Neural cell (in vitro differentiated cells): ENCODE measurements around the gene POMT1. TPM values are rescaled to one million over a fixed set of nuclear protein-coding genes. Genes with fewer than 3 reads are reported as not detected.

Source experiments
- H2AFZ ChIP-seq: fragments of 200-600, 300-800 bp; sonication (generic), shearing (Covaris generic); 2 replicates; pipeline ENCODE4 v1.6.0; 2014; ENCODE audit warnings: low read depth, mild to moderate bottlenecking, antibody characterized with exemption, low read length, moderate library complexity
- H3F3A ChIP-seq: fragments of 200-600 bp; shearing (Covaris generic); 2 replicates; pipeline ENCODE4 v1.6.1; 2016; ENCODE audit warnings: mild to moderate bottlenecking, moderate library complexity, mixed read lengths, antibody characterized with exemption, low read length; ENCODE audit not compliant: insufficient read depth, poor library complexity, severe bottlenecking
- H3K27ac ChIP-seq: fragments of 200-600, 300-800 bp; sonication (generic), shearing (Covaris generic); 2 replicates; pipeline ENCODE4 v1.5.1; 2014; ENCODE audit warnings: mild to moderate bottlenecking, low read length, moderate library complexity
- H3K27me3 ChIP-seq: fragments of 300-800, 200-600 bp; sonication (generic), shearing (Covaris generic); 2 replicates; pipeline ENCODE4 v1.6.0; 2014; ENCODE audit warnings: mild to moderate bottlenecking, low read depth, low read length, moderate library complexity; ENCODE audit not compliant: insufficient read depth
- H3K36me3 ChIP-seq: fragments of 300-800, 200-600 bp; sonication (generic), shearing (Covaris generic); 2 replicates; pipeline ENCODE4 v1.5.1; 2014; ENCODE audit warnings: mild to moderate bottlenecking, antibody characterized with exemption, low read length, moderate library complexity; ENCODE audit not compliant: insufficient read depth
- H3K4me2 ChIP-seq: fragments of 300-800, 200-600 bp; sonication (generic), shearing (Covaris generic); 2 replicates; pipeline ENCODE4 v1.6.0; 2014; ENCODE audit warnings: mild to moderate bottlenecking, low read length
- H3K4me3 ChIP-seq: fragments of 300-800, 200-600 bp; sonication (generic), shearing (Covaris generic); 2 replicates; pipeline ENCODE4 v1.5.1; 2014; ENCODE audit warnings: mild to moderate bottlenecking, low read length, moderate library complexity
- H3K79me2 ChIP-seq: fragments of 200-600 bp; shearing (Covaris generic); replicated peaks from 2 replicates; pipeline ENCODE4 v1.6.0; 2014; ENCODE audit warnings: mild to moderate bottlenecking, low read length, moderate library complexity; ENCODE audit not compliant: insufficient read depth
- H3K9ac ChIP-seq: fragments of 300-800, 200-600 bp; sonication (generic), shearing (Covaris generic); 2 replicates; pipeline ENCODE4 v1.6.1; 2016; ENCODE audit warnings: mild to moderate bottlenecking, low read length, mixed read lengths
- H3K9me2 ChIP-seq: fragments of 200-600 bp; shearing (Covaris generic); 2 replicates; pipeline ENCODE4 v1.6.1; 2016; ENCODE audit warnings: mild to moderate bottlenecking, low read length, mixed read lengths; ENCODE audit not compliant: insufficient read depth
- H3K9me3 ChIP-seq: fragments of 200-600, 300-800 bp; sonication (generic), shearing (Covaris generic); 2 replicates; pipeline ENCODE4 v1.6.1; 2016; ENCODE audit warnings: mild to moderate bottlenecking, mixed run types, low read length, moderate library complexity, mixed read lengths
- H4K20me1 ChIP-seq: fragments of 200-600 bp; shearing (Covaris generic); 2 replicates; pipeline ENCODE4 v1.6.1; 2016; ENCODE audit warnings: mild to moderate bottlenecking, mixed run types; ENCODE audit not compliant: insufficient read depth
- EP300 ChIP-seq: fragments of 450-650 bp; conservative IDR thresholded peaks from 2 replicates; pipeline ENCODE4 v1.6.1; 2014; ENCODE audit warnings: antibody characterized with exemption, mild to moderate bottlenecking, moderate library complexity; ENCODE audit not compliant: poor library complexity, severe bottlenecking
- EZH2 ChIP-seq: fragments of 200-600, 300-800 bp; shearing (Covaris generic), sonication (generic); IDR thresholded peaks from 2 replicates; pipeline ENCODE4 v1.6.1; 2014; ENCODE audit warnings: antibody characterized with exemption, low read length, borderline replicate concordance, mild to moderate bottlenecking; ENCODE audit not compliant: insufficient read depth, poor library complexity, severe bottlenecking
- MXI1 ChIP-seq: fragments of 450-650 bp; conservative IDR thresholded peaks from 2 replicates; pipeline ENCODE4 v1.6.1; 2014; ENCODE audit warnings: antibody characterized with exemption, mild to moderate bottlenecking; ENCODE audit not compliant: poor library complexity, severe bottlenecking
- POLR2AphosphoS5 ChIP-seq: IDR thresholded peaks from 2 replicates; pipeline ENCODE4 v1.6.1; 2012
- RAD21 ChIP-seq: fragments of 450-650 bp; conservative IDR thresholded peaks from 2 replicates; pipeline ENCODE4 v1.6.1; 2014; ENCODE audit warnings: antibody characterized with exemption, mild to moderate bottlenecking, moderate library complexity
- SMC3 ChIP-seq: fragments of 450-650 bp; conservative IDR thresholded peaks from 2 replicates; pipeline ENCODE4 v1.6.1; 2014; ENCODE audit warnings: antibody characterized with exemption, mild to moderate bottlenecking, moderate library complexity; ENCODE audit not compliant: poor library complexity
- TAF1 ChIP-seq: IDR thresholded peaks from 2 replicates; pipeline ENCODE4 v1.6.1; 2012; ENCODE audit warnings: low read depth
- polyA plus RNA-seq: library from polyadenylated mRNA; depleted of rRNA; stranded (reverse); fragments of >200 nt; gene quantifications from 2 replicates; pipeline ENCODE4 v1.2.3, GENCODE V29; 2014
- TF ChIP-seq, protein P1 (sequence below): fragments of 450-650 bp; IDR thresholded peaks from 2 replicates; pipeline ENCODE4 v1.5.1; 2014; ENCODE audit warnings: antibody characterized with exemption, mild to moderate bottlenecking, moderate library complexity; ENCODE audit not compliant: poor library complexity, severe bottlenecking
- TF ChIP-seq, protein P2 (sequence below): IDR thresholded peaks from 2 replicates; pipeline ENCODE4 v1.6.1; 2012; ENCODE audit warnings: borderline replicate concordance

The POMT1 gene
- polyA plus RNA-seq, 1 donor from 2014 or later = 131 TPM

DNA sequence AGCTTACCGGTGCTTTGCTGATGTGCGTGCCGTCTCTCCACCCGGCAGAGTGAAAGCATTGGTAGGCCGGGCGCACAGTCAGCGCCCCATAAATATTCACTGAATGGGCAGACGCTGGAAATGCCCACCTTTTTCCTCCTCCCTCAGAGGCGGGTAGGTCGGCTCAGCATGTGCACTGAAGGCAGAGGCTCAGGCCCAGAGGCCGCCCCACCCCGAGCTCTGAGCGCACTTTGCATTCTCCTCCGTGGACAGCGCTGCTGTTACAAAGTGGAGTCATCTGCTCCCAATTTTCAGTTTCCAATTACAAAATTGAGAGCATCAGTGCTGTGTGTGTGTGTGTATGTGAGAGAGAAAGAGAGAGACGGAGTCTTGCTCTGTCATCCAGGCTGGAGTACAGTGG is 17.8 kb downstream of the POMT1 start:
- H3K36me3 ChIP-seq = peaks cover 11% of the 10 kb centered on the region
- no peaks in the 10 kb centered on the region for H4K20me1 ChIP-seq
- no peaks in the 10 kb centered on the region for H3F3A ChIP-seq
- no peaks in the 10 kb centered on the region for H3K79me2 ChIP-seq
- H3K9ac ChIP-seq = no peak overlapping the region
- H2AFZ ChIP-seq = no peak overlapping the region
- no peaks in the 10 kb centered on the region for H3K27me3 ChIP-seq
- no peak overlapping the region for H3K27ac ChIP-seq
- H3K4me3 ChIP-seq = no peak overlapping the region
- H3K9me2 ChIP-seq = no peaks in the 10 kb centered on the region
- TF ChIP-seq EP300 (no peak), RAD21 (no peak), SMC3 (no peak), EZH2 (no peak), TAF1 (no peak)
- no peaks in the 10 kb centered on the region for H3K9me3 ChIP-seq
- H3K4me2 ChIP-seq = no peak overlapping the region

DNA sequence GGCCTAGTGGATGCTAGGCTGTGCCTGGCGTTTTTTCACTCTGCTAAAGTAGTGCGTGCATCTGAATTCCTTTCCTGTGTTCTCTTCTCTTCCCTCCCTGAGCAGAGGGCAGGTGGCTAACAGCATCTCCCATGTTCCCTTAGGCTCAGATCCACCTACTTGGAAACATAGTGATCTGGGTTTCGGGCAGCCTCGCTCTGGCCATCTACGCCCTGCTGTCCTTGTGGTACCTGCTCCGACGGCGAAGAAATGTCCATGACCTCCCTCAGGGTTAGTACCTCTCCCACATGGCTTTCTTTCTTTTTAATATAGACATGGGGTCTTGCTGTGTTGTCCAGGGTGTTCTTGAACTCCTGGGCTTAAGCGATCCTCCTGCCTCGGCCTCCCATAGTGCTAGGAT is 18.5 kb downstream of the POMT1 start:
- Histone ChIP-seq H3K36me3 (peaks cover 9% of the 10 kb centered on the region), H3K27ac (no peak overlapping the region), H2AFZ (no peak overlapping the region), H3K9me2 (no peaks in the 10 kb centered on the region), H3K79me2 (no peaks in the 10 kb centered on the region), H3K9me3 (no peaks in the 10 kb centered on the region), H3K9ac (no peak overlapping the region), H4K20me1 (no peaks in the 10 kb centered on the region), H3K4me3 (no peak overlapping the region), H3F3A (no peaks in the 10 kb centered on the region), H3K4me2 (no peak overlapping the region), H3K27me3 (no peaks in the 10 kb centered on the region)
- no peak for TF ChIP-seq MXI1
- TF ChIP-seq, protein P1, sequence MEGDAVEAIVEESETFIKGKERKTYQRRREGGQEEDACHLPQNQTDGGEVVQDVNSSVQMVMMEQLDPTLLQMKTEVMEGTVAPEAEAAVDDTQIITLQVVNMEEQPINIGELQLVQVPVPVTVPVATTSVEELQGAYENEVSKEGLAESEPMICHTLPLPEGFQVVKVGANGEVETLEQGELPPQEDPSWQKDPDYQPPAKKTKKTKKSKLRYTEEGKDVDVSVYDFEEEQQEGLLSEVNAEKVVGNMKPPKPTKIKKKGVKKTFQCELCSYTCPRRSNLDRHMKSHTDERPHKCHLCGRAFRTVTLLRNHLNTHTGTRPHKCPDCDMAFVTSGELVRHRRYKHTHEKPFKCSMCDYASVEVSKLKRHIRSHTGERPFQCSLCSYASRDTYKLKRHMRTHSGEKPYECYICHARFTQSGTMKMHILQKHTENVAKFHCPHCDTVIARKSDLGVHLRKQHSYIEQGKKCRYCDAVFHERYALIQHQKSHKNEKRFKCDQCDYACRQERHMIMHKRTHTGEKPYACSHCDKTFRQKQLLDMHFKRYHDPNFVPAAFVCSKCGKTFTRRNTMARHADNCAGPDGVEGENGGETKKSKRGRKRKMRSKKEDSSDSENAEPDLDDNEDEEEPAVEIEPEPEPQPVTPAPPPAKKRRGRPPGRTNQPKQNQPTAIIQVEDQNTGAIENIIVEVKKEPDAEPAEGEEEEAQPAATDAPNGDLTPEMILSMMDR = no peak
- no peak for TF ChIP-seq EZH2
- TF ChIP-seq, protein P2, sequence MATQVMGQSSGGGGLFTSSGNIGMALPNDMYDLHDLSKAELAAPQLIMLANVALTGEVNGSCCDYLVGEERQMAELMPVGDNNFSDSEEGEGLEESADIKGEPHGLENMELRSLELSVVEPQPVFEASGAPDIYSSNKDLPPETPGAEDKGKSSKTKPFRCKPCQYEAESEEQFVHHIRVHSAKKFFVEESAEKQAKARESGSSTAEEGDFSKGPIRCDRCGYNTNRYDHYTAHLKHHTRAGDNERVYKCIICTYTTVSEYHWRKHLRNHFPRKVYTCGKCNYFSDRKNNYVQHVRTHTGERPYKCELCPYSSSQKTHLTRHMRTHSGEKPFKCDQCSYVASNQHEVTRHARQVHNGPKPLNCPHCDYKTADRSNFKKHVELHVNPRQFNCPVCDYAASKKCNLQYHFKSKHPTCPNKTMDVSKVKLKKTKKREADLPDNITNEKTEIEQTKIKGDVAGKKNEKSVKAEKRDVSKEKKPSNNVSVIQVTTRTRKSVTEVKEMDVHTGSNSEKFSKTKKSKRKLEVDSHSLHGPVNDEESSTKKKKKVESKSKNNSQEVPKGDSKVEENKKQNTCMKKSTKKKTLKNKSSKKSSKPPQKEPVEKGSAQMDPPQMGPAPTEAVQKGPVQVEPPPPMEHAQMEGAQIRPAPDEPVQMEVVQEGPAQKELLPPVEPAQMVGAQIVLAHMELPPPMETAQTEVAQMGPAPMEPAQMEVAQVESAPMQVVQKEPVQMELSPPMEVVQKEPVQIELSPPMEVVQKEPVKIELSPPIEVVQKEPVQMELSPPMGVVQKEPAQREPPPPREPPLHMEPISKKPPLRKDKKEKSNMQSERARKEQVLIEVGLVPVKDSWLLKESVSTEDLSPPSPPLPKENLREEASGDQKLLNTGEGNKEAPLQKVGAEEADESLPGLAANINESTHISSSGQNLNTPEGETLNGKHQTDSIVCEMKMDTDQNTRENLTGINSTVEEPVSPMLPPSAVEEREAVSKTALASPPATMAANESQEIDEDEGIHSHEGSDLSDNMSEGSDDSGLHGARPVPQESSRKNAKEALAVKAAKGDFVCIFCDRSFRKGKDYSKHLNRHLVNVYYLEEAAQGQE = no peak
- TF ChIP-seq SMC3 = no peak
- TF ChIP-seq POLR2AphosphoS5 = no peak
- no peak for TF ChIP-seq EP300
- TF ChIP-seq TAF1 = no peak
- TF ChIP-seq RAD21 = no peak

DNA sequence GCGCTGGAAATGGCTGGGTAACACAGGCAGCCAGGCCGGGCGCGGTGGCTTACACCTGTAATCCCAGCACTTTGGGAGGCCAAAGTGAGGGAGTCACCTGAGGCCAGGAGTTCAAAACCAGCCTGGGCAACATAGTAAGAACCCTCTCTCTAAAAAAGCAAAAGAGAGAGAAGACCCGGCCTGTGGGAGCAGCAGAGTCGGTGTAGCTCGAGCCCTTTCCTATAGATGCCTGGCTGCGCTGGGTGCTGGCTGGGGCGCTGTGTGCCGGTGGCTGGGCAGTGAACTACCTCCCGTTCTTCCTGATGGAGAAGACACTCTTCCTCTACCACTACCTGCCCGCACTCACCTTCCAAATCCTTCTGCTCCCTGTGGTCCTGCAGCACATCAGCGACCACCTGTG is 19.1 kb downstream of the POMT1 start:
- H3K9me2 ChIP-seq = no peaks in the 10 kb centered on the region
- H3K27ac ChIP-seq = no peak overlapping the region
- H4K20me1 ChIP-seq = no peaks in the 10 kb centered on the region
- H3K79me2 ChIP-seq = no peaks in the 10 kb centered on the region
- H2AFZ ChIP-seq = no peak overlapping the region
- no peak overlapping the region for H3K4me3 ChIP-seq
- peaks cover 3% of the 10 kb centered on the region for H3K36me3 ChIP-seq
- no peak for TF ChIP-seq EZH2
- TF ChIP-seq EP300 = no peak
- TF ChIP-seq, protein P2 = no peak
- TF ChIP-seq, protein P1 = no peak
- TF ChIP-seq TAF1 = no peak
- no peak for TF ChIP-seq RAD21
- no peak for TF ChIP-seq SMC3
- TF ChIP-seq MXI1 = no peak
- TF ChIP-seq POLR2AphosphoS5 = no peak
- H3F3A ChIP-seq = no peaks in the 10 kb centered on the region
- no peak overlapping the region for H3K9ac ChIP-seq
- H3K9me3 ChIP-seq = no peaks in the 10 kb centered on the region
- H3K4me2 ChIP-seq = no peak overlapping the region
- H3K27me3 ChIP-seq = no peaks in the 10 kb centered on the region
